Measurements from ENCODE around the gene PCSK5. TPM values are rescaled to one million over a fixed set of nuclear protein-coding genes. Genes with fewer than 3 reads are reported as not detected.

PCSK5 gene
- total and polyA plus RNA-seq, 8 donors = 0.37 to 86.3 (median 4.9) TPM

- DNase-seq = no peak
- no peak overlapping the region for H3K27ac ChIP-seq
- TF ChIP-seq EP300 (IDR thresholded peaks at IDR 0.05) (no peak), CTCF (IDR thresholded peaks at IDR 0.05) (no peak), POLR2AphosphoS5 (IDR thresholded peaks at IDR 0.05) (no peak), POLR2A (IDR thresholded peaks at IDR 0.05) (no peak)
- H3K4me3 ChIP-seq = no peak overlapping the region
- H3K9me3 ChIP-seq = no peaks in the 10 kb centered on the region
- intact Hi-C loops (cut with DNase I; ENCODE audit: low total_unique reads) = no loop called here
- 62 to 77% (median 77%) methylated on average over 1 of the region's 1 CpG for WGBS, 5 donors
- H3K27me3 ChIP-seq = no peaks in the 10 kb centered on the region
- no peaks in the 10 kb centered on the region for H3K4me1 ChIP-seq
- H3K36me3 ChIP-seq = no peaks in the 10 kb centered on the region
Measured at GRCh38 chr9:76086539-76086938, 196.1 kb downstream of the PCSK5 start.

DNA sequence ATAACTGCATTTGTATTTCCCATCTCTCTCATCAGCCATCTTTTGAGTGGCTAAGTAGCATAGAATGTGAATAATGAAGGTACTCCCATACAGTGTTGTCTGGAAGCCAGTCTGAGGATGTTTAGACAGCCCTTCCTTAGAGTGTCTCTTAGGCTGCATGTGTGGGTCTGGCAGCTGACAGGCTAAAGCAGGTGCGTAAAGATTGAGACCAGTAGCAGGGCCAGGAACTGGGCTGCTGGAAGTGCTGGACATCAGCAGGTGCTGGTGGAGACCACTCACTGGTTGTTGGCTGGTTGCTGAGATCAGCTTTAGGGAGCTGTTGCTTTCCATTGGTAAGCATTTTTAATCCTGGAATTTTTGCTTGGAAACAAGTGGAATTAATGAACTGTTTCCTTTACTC lies 197.5 kb downstream of the PCSK5 start:
- 90 to 100% (median 97%) methylated on average over 1 of the region's 1 CpG for WGBS, 5 donors
- Histone ChIP-seq H3K9me3 (no peaks in the 10 kb centered on the region), H3K27me3 (no peaks in the 10 kb centered on the region), H3K4me3 (no peak overlapping the region), H3K36me3 (no peaks in the 10 kb centered on the region), H3K27ac (no peak overlapping the region), H3K4me1 (no peaks in the 10 kb centered on the region)
- intact Hi-C loops (cut with DNase I; ENCODE audit: low total_unique reads) = no loop called here
- TF ChIP-seq POLR2A (IDR thresholded peaks at IDR 0.05) = no peak
- TF ChIP-seq CTCF (IDR thresholded peaks at IDR 0.05) = no peak
- TF ChIP-seq POLR2AphosphoS5 (IDR thresholded peaks at IDR 0.05) = no peak
- TF ChIP-seq EP300 (IDR thresholded peaks at IDR 0.05) = no peak
- no peak for DNase-seq

- intact Hi-C loops (cut with DNase I; ENCODE audit: low total_unique reads) = no loop called here
- H3K27ac ChIP-seq = no peak overlapping the region
- no peaks in the 10 kb centered on the region for H3K36me3 ChIP-seq
- no peak overlapping the region for H3K4me3 ChIP-seq
- 69 to 81% (median 72%) methylated on average over 6 of the region's 6 CpGs for WGBS, 5 donors
- no peaks in the 10 kb centered on the region for H3K4me1 ChIP-seq
- no peak for TF ChIP-seq POLR2A (IDR thresholded peaks at IDR 0.05)
- TF ChIP-seq CTCF (IDR thresholded peaks at IDR 0.05) = no peak
- no peak for TF ChIP-seq POLR2AphosphoS5 (IDR thresholded peaks at IDR 0.05)
- no peak for TF ChIP-seq EP300 (IDR thresholded peaks at IDR 0.05)
- no peaks in the 10 kb centered on the region for H3K9me3 ChIP-seq
- no peak for DNase-seq
- no peaks in the 10 kb centered on the region for H3K27me3 ChIP-seq
Measured at GRCh38 chr9:76090330-76090729, 199.9 kb downstream of the PCSK5 start.

GRCh38 chr9:76090909-76091308 lies 200.4 kb downstream of the PCSK5 start:
- Histone ChIP-seq H3K36me3 (peaks cover 0 to 2% (median 0%) of the 10 kb centered on the region in 4 donors), H3K27ac (no peak overlapping the region), H3K4me3 (no peak overlapping the region), H3K9me3 (no peaks in the 10 kb centered on the region), H3K27me3 (no peaks in the 10 kb centered on the region), H3K4me1 (no peaks in the 10 kb centered on the region)
- TF ChIP-seq CTCF (IDR thresholded peaks at IDR 0.05) (no peak), EP300 (IDR thresholded peaks at IDR 0.05) (no peak), POLR2A (IDR thresholded peaks at IDR 0.05) (no peak), POLR2AphosphoS5 (IDR thresholded peaks at IDR 0.05) (no peak)
- no peak for DNase-seq
- intact Hi-C loops (cut with DNase I; ENCODE audit: low total_unique reads) = no loop called here
- 90 to 93% (median 92%) methylated on average over 10 of the region's 10 CpGs for WGBS, 5 donors

All from stomach (tissue), 9 donors.